ENCODE measurements around the gene PPP1R9A.
A peak's percentile ranks its signal among the peaks of the same experiment; 100 is the strongest.

PPP1R9A gene

GRCh38 chr7:95035295-95035694, 127.9 kb downstream of the PPP1R9A start:
- DNase-seq (ENCODE audit: low read depth), result no peak

- no peak for DNase-seq (ENCODE audit: low read depth)
Observed at GRCh38 chr7:95041031-95041430, 133.6 kb downstream of the PPP1R9A start.

GRCh38 chr7:95045236-95045923, 138.0 kb downstream of the PPP1R9A start:
- no peak for DNase-seq (ENCODE audit: low read depth)

GRCh38 chr7:95046494-95047240, 139.3 kb downstream of the PPP1R9A start:
- DNase-seq (ENCODE audit: low read depth), result no peak

GRCh38 chr7:95047291-95047690, 139.9 kb downstream of the PPP1R9A start:
- no peak for DNase-seq (ENCODE audit: low read depth)

GRCh38 chr7:95052566-95053094, 145.2 kb downstream of the PPP1R9A start:
- DNase-seq (ENCODE audit: low read depth), result no peak

GRCh38 chr7:95054386-95054785, 147.0 kb downstream of the PPP1R9A start:
- DNase-seq (ENCODE audit: low read depth), result no peak

- DNase-seq (ENCODE audit: low read depth), result no peak
Observed at GRCh38 chr7:95055295-95055694, 147.9 kb downstream of the PPP1R9A start.

GRCh38 chr7:95056107-95056739, 148.8 kb downstream of the PPP1R9A start:
- DNase-seq (ENCODE audit: low read depth), result no peak

GRCh38 chr7:95056901-95057300, 149.5 kb downstream of the PPP1R9A start:
- DNase-seq (ENCODE audit: low read depth), result no peak

GRCh38 chr7:95059842-95060313, 152.5 kb downstream of the PPP1R9A start:
- DNase-seq (ENCODE audit: low read depth), result no peak

- no peak for DNase-seq (ENCODE audit: low read depth)
Observed at GRCh38 chr7:95062901-95063300, 155.5 kb downstream of the PPP1R9A start.

GRCh38 chr7:95066737-95067530, 159.5 kb downstream of the PPP1R9A start:
- peak; percentile 30 for DNase-seq (ENCODE audit: low read depth)

GRCh38 chr7:95088536-95089215, 181.3 kb downstream of the PPP1R9A start:
- DNase-seq (ENCODE audit: low read depth), result no peak

GRCh38 chr7:95089414-95090315, 182.3 kb downstream of the PPP1R9A start:
- no peak for DNase-seq (ENCODE audit: low read depth)

GRCh38 chr7:95092324-95092723, 184.9 kb downstream of the PPP1R9A start:
- no peak for DNase-seq (ENCODE audit: low read depth)

GRCh38 chr7:95095259-95095965, 188.0 kb downstream of the PPP1R9A start:
- DNase-seq (ENCODE audit: low read depth), result no peak

- no peak for DNase-seq (ENCODE audit: low read depth)
Observed at GRCh38 chr7:95095966-95096540, 188.7 kb downstream of the PPP1R9A start.

GRCh38 chr7:95097291-95097690, 189.9 kb downstream of the PPP1R9A start:
- DNase-seq (ENCODE audit: low read depth), result no peak
